Measurements from ENCODE around the gene FMN1. TPM values are rescaled to one million over a fixed set of nuclear protein-coding genes. Genes with fewer than 3 reads are reported as not detected.

FMN1 gene
- total RNA-seq, 1 experiment from 2014 or later = 3.9 TPM

GRCh38 chr15:32899126-32899596 lies 295.4 kb downstream of the FMN1 start:
- Histone ChIP-seq H3K36me3 (ENCODE audit: control insufficient read depth, insufficient read depth, low read length) (no peaks in the 10 kb centered on the region), H3K4me3 (ENCODE audit: low read depth in 2 of 2, low read length in 2 of 2) (no peak overlapping the region), H3K9me3 (ENCODE audit: control insufficient read depth, insufficient read depth, low read depth, low read length) (no peaks in the 10 kb centered on the region), H3K27me3 (ENCODE audit: control insufficient read depth, insufficient read depth, low read length) (no peaks in the 10 kb centered on the region), H3K27ac (ENCODE audit: low read length) (no peak overlapping the region), H3K4me1 (ENCODE audit: control insufficient read depth, insufficient read depth, low read length) (no peaks in the 10 kb centered on the region)
- in situ Hi-C loops (cut with HindIII; ENCODE audit: low pct_unique_long_range_greater_than_20kb, low sequenced_read_pairs) = no loop called here
- intact Hi-C loops (cut with micrococcal nuclease; ENCODE audit: unreplicated experiment) = no loop called here
- no peak for DNase-seq (ENCODE audit: low read depth, low spot score)
- TF ChIP-seq POLR2AphosphoS5 (IDR thresholded peaks at IDR 0.05; ENCODE audit: low read depth, low read length) = no peak
- no peak for TF ChIP-seq REST (IDR thresholded peaks at IDR 0.05; ENCODE audit: insufficient read depth in 1 of 2, low read depth in 2 of 2, low read length in 1 of 2)
- no peak for TF ChIP-seq CTCF (IDR thresholded peaks at IDR 0.05)
- no peak for TF ChIP-seq TCF7L2 (IDR thresholded peaks at IDR 0.05; ENCODE audit: low read depth, low read length)
- TF ChIP-seq SIN3A (IDR thresholded peaks at IDR 0.05; ENCODE audit: borderline replicate concordance, insufficient read depth, low read depth, low read length) = no peak
- no peak for ATAC-seq
- BruUV-seq (replicated peaks) = no TSS peak
- ChIA-PET POLR2A (no interaction called here), CTCF (no interaction called here)

GRCh38 chr15:32898414-32898813 lies 296.1 kb downstream of the FMN1 start:
- Histone ChIP-seq H3K9me3 (ENCODE audit: control insufficient read depth, insufficient read depth, low read depth, low read length) (no peaks in the 10 kb centered on the region), H3K27me3 (ENCODE audit: control insufficient read depth, insufficient read depth, low read length) (no peaks in the 10 kb centered on the region), H3K27ac (ENCODE audit: low read length) (no peak overlapping the region), H3K4me1 (ENCODE audit: control insufficient read depth, insufficient read depth, low read length) (no peaks in the 10 kb centered on the region), H3K4me3 (ENCODE audit: low read depth in 2 of 2, low read length in 2 of 2) (no peak overlapping the region), H3K36me3 (ENCODE audit: control insufficient read depth, insufficient read depth, low read length) (no peaks in the 10 kb centered on the region)
- DNase-seq (ENCODE audit: low read depth, low spot score) = no peak
- no peak for ATAC-seq
- POLR2A ChIA-PET = no interaction called here
- TF ChIP-seq SIN3A (IDR thresholded peaks at IDR 0.05; ENCODE audit: borderline replicate concordance, insufficient read depth, low read depth, low read length) = no peak
- in situ Hi-C loops (cut with HindIII; ENCODE audit: low pct_unique_long_range_greater_than_20kb, low sequenced_read_pairs) (no loop called here), intact Hi-C loops (cut with micrococcal nuclease; ENCODE audit: unreplicated experiment) (no loop called here)
- no TSS peak for BruUV-seq (replicated peaks)
- CTCF ChIA-PET = no interaction called here

GRCh38 chr15:32893421-32893820 lies 301.1 kb downstream of the FMN1 start:
- TF ChIP-seq TCF7L2 (IDR thresholded peaks at IDR 0.05; ENCODE audit: low read depth, low read length) (no peak), POLR2AphosphoS5 (IDR thresholded peaks at IDR 0.05; ENCODE audit: low read depth, low read length) (no peak), CTCF (IDR thresholded peaks at IDR 0.05) (no peak), SIN3A (IDR thresholded peaks at IDR 0.05; ENCODE audit: borderline replicate concordance, insufficient read depth, low read depth, low read length) (no peak)
- intact Hi-C loops (cut with micrococcal nuclease; ENCODE audit: unreplicated experiment) = no loop called here
- POLR2A ChIA-PET = no interaction called here
- Histone ChIP-seq H3K27me3 (ENCODE audit: control insufficient read depth, insufficient read depth, low read length) (no peaks in the 10 kb centered on the region), H3K36me3 (ENCODE audit: control insufficient read depth, insufficient read depth, low read length) (no peaks in the 10 kb centered on the region), H3K27ac (ENCODE audit: low read length) (no peak overlapping the region), H3K4me1 (ENCODE audit: control insufficient read depth, insufficient read depth, low read length) (no peaks in the 10 kb centered on the region), H3K9me3 (ENCODE audit: control insufficient read depth, insufficient read depth, low read depth, low read length) (no peaks in the 10 kb centered on the region), H3K4me3 (ENCODE audit: low read depth in 2 of 2, low read length in 2 of 2) (no peak overlapping the region)
- in situ Hi-C loops (cut with HindIII; ENCODE audit: low pct_unique_long_range_greater_than_20kb, low sequenced_read_pairs) = no loop called here
- CTCF ChIA-PET = interaction anchor here (0.6 kb wide), 1 partner anchor 43 kb away, joined by 5 read pairs; no protein-coding TSS in a partner anchor
- DNase-seq (ENCODE audit: low read depth, low spot score) (no peak), ATAC-seq (no peak)
- BruUV-seq (replicated peaks) = no TSS peak
